ENCODE data around the gene TMOD1.

TMOD1 gene

GRCh38 chr9:97500263-97500662, 1.2 kb upstream of the TMOD1 start:
- DNase-seq, result no peak

GRCh38 chr9:97500765-97501176, 695 bp upstream of the TMOD1 start:
- no peak for DNase-seq

GRCh38 chr9:97501972-97502221, 431 bp downstream of the TMOD1 start:
- DNase-seq, result no peak

- no peak for DNase-seq
Observed at GRCh38 chr9:97502222-97502983, 937 bp downstream of the TMOD1 start.

GRCh38 chr9:97502984-97503861, 1.8 kb downstream of the TMOD1 start:
- no peak for DNase-seq

GRCh38 chr9:97503862-97504210, 2.4 kb downstream of the TMOD1 start:
- no peak for DNase-seq

- no peak for DNase-seq
Observed at GRCh38 chr9:97504381-97505216, 3.1 kb downstream of the TMOD1 start.

- no peak for DNase-seq
Observed at GRCh38 chr9:97505845-97506244, 4.4 kb downstream of the TMOD1 start.

GRCh38 chr9:97506306-97506705, 4.8 kb downstream of the TMOD1 start:
- no peak for DNase-seq

- DNase-seq, result no peak
Observed at GRCh38 chr9:97506787-97507186, 5.3 kb downstream of the TMOD1 start.

GRCh38 chr9:97507428-97507984, 6.0 kb downstream of the TMOD1 start:
- no peak for DNase-seq

GRCh38 chr9:97508852-97509251, 7.4 kb downstream of the TMOD1 start:
- DNase-seq, result no peak

GRCh38 chr9:97510797-97511654, 9.6 kb downstream of the TMOD1 start:
- DNase-seq, result peak; percentile 17

- DNase-seq, result no peak
Observed at GRCh38 chr9:97511655-97512427, 10.4 kb downstream of the TMOD1 start.

- DNase-seq, result no peak
Observed at GRCh38 chr9:97512966-97513560, 11.6 kb downstream of the TMOD1 start.

GRCh38 chr9:97514531-97514930, 13.1 kb downstream of the TMOD1 start:
- DNase-seq, result no peak

- DNase-seq, result no peak
Observed at GRCh38 chr9:97515662-97516061, 14.2 kb downstream of the TMOD1 start.

- no peak for DNase-seq
Observed at GRCh38 chr9:97516111-97516510, 14.6 kb downstream of the TMOD1 start.

GRCh38 chr9:97517331-97518089, 16.0 kb downstream of the TMOD1 start:
- no peak for DNase-seq

All from NK-92 treated with Interleukin-12 subunit alpha and Interleukin-12 subunit beta, amount 100 ng/mL, for 24 hours (cell line).